Measurements from ENCODE around the gene FHL2. TPM values are rescaled to one million over a fixed set of nuclear protein-coding genes. Genes with fewer than 3 reads are reported as not detected.

FHL2 gene
- total RNA-seq, 4 donors from 2014 or later, result 27.4 to 100 (median 62.7) TPM

DNA sequence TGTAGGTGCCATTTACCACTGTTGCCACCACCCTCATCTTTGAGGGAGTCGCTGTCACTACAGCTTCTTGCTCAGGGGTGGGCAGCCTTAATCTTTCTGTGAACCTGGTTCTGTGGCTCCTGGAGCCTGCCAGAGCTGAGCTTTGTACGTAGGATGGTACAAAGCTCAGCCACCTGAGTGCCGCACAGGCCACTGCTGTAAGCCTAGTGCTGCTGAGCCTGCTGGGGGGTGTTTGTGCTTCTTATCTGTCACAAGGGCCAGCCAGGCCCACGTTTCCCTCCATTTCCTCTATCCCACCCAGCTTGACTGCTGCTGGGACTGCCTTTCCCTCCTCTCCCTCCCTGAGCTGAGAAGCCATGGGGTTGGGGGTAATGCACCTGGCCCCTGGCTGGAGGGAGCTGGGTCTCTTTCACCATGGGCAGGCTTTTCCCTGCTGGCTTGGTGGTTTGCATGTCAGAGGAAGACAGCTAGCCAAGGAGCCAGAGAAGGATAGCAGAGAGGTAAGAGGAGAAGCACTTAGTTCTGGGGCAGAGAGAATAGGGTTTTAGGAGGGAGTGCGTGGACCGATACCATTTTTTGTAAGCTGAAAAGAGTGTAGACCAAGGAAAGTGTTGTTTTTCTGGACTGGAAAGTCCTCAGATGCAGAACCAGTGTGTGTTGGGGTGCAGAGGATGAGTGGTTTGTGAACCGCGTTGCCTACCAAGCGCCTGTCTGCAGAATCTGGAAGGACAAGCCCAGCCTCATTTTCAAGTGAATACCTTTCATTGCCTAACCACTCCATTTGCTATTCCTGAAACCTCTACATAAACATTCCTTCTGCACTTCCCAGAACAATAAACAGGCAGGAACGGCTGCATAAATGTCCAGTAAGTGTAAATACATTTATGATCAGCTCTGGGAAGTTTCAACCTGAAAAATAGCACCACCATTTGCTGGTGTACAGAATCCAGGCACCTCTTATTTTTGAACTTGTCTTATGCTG is 45.1 kb upstream of the FHL2 start:
- intact Hi-C loops (cut with DNase I; ENCODE audit: low total_unique reads), result no loop called here

DNA sequence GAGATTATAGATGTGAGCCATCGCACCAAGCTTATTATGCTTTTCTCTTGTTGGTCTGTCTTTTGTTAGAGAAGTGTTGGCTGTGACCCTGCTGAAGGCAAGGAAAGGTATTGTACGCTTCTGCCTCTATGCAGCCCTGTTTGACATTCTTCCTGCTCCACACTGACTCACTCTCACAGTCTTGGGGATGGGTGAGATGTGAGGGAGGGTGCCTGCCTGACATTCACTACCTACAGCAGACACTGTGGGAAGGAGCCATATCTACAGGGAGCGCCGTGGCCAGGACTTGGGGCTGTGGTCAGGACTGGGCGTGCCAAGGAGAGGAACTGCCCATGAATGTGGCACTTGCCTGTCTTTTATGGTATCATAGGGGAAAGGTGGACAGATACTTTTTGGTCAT is 43.9 kb upstream of the FHL2 start:
- Histone ChIP-seq H3K4me1 (no peaks in the 10 kb centered on the region), H3K27ac (no peak overlapping the region), H3K9me3 (no peaks in the 10 kb centered on the region), H3K36me3 (no peaks in the 10 kb centered on the region), H3K27me3 (no peaks in the 10 kb centered on the region), H3K4me3 (no peak overlapping the region)
- intact Hi-C loops (cut with DNase I; ENCODE audit: low total_unique reads), result no loop called here
- DNase-seq, result no peak
- TF ChIP-seq CTCF (IDR thresholded peaks at IDR 0.05) (no peak), POLR2A (IDR thresholded peaks at IDR 0.05) (no peak)

More for the DNA sequence above, 45.1 kb upstream of the FHL2 start:
- H3K27me3 ChIP-seq, result no peaks in the 10 kb centered on the region
- no peak overlapping the region for H3K27ac ChIP-seq
- TF ChIP-seq CTCF (IDR thresholded peaks at IDR 0.05), result no peak
- no peak for TF ChIP-seq POLR2A (IDR thresholded peaks at IDR 0.05)
- no peak overlapping the region for H3K4me3 ChIP-seq
- no peaks in the 10 kb centered on the region for H3K4me1 ChIP-seq
- no peak for DNase-seq
- H3K9me3 ChIP-seq, result no peaks in the 10 kb centered on the region
- H3K36me3 ChIP-seq, result no peaks in the 10 kb centered on the region

GRCh38 chr2:105442056-105442455 is 43.2 kb upstream of the FHL2 start:
- no peaks in the 10 kb centered on the region for H3K4me1 ChIP-seq
- TF ChIP-seq POLR2A (IDR thresholded peaks at IDR 0.05), result no peak
- no peak for TF ChIP-seq CTCF (IDR thresholded peaks at IDR 0.05)
- H3K27me3 ChIP-seq, result no peaks in the 10 kb centered on the region
- no peaks in the 10 kb centered on the region for H3K9me3 ChIP-seq
- H3K4me3 ChIP-seq, result no peak overlapping the region
- DNase-seq, result no peak
- intact Hi-C loops (cut with DNase I; ENCODE audit: low total_unique reads), result no loop called here
- H3K27ac ChIP-seq, result no peak overlapping the region
- H3K36me3 ChIP-seq, result no peaks in the 10 kb centered on the region

DNA sequence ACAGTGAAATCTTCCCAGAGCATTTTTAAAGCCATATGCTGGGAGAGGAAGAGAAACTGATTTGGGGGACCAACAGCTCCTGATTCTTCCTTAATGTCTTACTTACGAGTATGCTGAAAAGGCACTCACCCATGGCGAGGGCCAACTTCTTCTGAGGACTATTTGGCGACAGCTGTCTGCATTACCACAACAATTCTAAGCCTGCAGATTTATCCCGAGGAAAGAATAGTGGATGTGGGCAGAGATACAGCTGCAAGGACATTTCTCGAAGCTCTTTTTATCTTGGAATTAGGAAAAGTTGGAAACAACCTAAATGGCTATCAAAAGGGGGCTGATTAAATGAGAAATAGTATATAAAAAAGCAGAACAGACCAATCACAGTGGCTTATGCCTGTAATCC is 40.3 kb upstream of the FHL2 start:
- intact Hi-C loops (cut with DNase I; ENCODE audit: low total_unique reads), result no loop called here
- Histone ChIP-seq H3K27ac (no peak overlapping the region), H3K27me3 (no peaks in the 10 kb centered on the region), H3K4me1 (no peaks in the 10 kb centered on the region), H3K36me3 (no peaks in the 10 kb centered on the region), H3K4me3 (no peak overlapping the region), H3K9me3 (no peaks in the 10 kb centered on the region)
- TF ChIP-seq CTCF (IDR thresholded peaks at IDR 0.05) (no peak), POLR2A (IDR thresholded peaks at IDR 0.05) (no peak)
- DNase-seq, result no peak
